GM19238 (cell line): Measurements from ENCODE around the gene ARHGEF26.

ENCODE experiments used
- DNase-seq: peaks from one replicate; pipeline ENCODE4 v3.0.0; 2011; ENCODE audit warnings: low spot score; ENCODE audit not compliant: insufficient read length

ARHGEF26 gene

DNA sequence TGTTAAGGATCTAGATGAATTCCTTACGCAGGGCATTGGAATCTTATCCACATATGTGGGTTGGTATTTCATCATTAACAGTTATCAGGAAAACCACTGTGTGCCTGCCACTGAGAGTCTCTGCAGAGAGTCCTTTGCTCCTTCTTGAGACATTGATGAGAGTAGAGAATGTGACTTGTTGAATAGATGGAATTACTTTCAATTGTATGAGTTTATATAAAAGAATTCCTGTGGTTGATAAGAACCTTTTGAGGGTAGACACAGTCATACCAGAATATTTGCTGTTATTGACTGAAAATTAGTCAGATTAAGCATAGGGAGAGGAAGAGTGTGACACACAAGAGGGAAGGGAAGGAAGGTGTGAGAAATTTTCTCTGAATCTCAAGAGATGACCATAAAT lies 30.8 kb downstream of the ARHGEF26 start:
- no peak for DNase-seq

DNA sequence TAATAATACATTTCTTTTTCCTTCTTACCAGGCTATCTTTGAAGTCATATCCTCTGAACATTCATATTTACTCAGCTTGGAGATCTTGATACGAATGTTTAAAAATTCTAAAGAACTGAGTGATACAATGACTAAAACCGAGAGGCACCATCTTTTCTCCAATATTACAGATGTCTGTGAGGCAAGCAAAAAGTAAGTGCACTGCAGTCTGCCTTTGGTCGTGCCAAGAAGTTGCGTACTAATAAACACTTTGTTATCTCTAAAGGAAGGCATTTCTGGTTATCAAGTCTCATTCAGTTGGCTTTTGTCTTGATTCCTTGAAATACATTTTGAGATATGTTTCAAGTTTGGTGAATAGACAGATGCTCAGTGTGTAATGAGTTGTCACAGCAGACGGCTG lies 31.6 kb downstream of the ARHGEF26 start:
- no peak for DNase-seq

DNA sequence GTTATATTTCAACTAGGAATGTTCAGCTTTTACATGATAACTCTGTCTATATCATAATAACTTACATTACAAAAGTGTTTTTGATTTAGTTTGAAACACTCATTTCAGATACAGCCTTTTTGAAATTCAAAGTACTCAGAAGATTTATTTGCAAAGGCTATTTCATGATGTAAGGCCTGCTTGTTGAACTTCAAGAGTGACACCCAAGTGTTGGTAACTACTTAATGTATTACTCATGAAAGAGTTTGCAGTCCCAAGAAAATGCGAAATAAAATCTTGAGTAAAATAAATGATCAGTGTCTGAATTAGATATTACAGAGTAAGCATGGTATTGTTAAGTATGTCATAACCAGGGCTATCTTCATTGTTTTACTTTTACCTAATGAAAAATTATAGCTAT lies 35.3 kb downstream of the ARHGEF26 start:
- DNase-seq, result no peak

DNA sequence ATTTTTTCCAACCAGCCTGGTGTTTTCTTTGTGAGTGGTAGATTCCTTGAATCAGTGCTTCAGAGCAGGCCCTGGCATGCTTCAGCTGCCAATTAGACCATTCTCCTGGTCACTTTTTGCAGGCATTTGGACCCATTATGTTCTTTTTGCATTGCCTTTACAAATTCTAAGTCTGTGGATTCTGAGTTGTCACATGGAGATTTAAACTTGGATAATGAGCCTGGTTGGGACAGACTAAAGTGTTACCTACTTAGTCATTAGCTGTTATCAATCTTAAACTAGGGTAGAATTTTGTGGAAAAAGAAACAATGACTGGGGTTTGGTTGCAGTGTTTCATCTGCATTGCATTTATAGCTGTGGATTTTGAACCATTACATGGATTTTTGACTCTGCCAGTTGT lies 40.6 kb downstream of the ARHGEF26 start:
- DNase-seq, result no peak

DNA sequence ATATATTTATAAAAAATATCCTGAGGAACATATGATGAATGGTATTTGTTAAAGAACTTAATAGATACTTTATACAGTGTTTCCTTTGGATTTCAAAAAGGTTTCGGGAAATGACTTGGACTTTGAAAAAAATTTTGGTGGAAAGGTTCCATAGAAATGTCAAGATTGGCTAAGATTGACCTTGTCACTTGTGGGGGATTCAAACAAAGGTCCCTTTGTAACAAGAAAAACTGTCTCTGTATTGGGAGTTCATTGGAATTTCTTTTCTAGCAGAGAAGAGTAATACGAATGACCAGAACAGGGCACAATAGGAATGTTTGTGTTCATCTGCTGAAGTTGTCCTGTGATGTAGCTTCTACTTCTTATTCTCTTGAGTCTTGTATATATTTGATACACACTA lies 43.2 kb downstream of the ARHGEF26 start:
- DNase-seq, result no peak

DNA sequence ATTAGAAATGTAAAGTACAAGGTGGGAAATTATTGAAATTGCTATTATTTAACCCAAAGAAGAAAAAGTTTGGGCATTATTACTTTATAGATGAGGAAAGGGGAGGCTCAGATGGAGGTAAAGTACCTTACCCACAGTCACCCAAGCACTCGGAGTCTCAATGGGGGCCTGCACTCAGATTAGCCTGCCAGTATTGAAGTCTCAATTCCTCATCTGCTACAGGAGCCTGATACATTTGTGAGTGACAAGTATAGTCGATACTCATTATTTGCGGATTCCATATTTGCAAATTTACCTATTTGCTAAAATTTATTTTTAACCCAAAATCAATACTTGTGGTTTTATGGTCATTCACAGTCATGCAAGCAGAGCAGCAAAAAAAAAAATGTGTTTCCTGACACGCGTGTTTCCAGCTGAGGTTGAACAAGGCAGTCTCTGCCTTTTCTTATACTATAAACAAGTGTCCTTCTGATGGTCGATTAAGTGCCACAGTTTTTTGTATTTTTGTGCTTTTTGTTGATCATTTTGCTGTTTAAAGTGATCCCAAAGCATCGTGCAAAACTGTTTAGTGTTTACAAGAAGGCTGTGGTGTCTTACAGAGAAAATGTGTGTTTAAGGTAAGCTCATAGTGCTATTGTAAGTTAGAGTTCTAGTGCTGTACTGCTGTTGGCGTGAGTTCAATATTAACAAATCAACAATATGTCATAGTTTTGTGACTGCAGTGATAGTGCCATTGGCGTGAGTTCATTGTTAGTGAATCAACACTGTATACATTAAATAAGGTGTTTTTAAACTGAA lies 48.0 kb downstream of the ARHGEF26 start:
- DNase-seq, result no peak

DNA sequence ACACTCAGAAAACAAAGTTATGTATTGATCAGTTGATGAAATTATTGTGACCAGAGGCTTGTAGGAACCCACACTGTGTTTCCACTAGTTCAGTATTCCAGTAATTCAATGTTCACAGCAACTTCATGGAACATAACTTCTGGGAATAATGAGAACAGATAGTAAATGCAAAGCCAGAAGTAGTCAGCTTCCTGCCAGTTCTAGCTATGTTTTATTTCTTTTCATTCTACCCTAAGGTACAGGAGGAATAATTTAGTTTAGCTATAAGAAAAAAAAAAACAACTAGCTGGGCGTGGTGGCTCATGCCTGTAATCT lies 48.6 kb downstream of the ARHGEF26 start:
- no peak for DNase-seq

DNA sequence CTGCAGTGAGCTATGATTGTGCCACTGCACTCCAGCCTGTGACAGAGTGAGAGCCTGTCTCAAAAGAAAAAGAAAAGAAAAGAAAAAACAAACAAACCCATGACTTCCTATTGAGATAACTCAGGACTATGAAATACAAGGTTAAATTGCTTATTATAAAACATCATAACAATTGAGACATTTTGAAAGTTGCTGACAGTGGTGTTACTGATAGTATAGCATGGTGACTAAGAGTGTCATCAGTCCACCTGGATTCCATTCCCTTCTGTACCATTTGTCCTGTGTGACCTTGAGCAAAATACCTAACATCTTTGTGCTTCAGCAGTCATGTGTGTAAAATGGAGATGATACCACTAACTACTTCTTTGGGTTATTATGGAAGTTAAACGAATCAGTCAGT lies 49.1 kb downstream of the ARHGEF26 start:
- DNase-seq, result no peak

DNA sequence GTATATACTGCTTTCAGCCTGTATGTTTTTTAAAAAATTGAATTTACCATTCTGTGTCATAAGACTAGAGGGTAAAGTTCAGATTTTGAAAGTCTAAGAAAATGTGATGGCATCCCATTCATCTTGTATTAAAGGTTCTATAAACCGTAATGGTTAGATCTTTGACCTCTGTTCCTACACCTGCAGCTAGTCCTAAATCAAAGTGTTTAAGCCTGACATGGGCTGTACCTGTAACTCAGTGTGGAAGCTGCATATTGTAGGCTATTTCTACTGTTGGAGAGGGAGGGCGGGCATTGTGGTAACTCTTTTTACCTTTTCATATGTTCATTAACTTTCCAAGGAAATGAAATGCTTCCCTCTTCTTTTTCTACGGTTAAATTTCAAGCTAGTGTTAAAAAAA lies 53.9 kb downstream of the ARHGEF26 start:
- no peak for DNase-seq

DNA sequence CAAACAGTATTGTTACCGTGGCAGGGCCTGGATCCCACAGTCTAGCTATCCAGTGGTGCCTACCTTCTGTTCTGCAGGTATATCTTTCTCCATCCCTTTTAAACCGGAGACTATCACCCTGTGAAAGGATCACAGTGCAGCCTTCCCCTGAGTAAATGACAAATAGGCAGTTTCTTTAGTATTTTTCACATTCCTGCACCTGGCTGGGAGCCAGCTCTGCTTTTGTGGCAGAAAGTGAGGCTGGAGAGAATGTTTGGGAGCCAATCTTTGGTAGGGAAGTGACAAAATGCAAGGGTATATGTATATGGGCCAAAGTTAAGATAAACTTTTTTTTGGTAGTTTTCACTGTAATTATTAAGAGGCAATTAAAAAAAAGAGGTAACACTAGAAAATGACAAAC lies 54.8 kb downstream of the ARHGEF26 start:
- DNase-seq, result no peak

DNA sequence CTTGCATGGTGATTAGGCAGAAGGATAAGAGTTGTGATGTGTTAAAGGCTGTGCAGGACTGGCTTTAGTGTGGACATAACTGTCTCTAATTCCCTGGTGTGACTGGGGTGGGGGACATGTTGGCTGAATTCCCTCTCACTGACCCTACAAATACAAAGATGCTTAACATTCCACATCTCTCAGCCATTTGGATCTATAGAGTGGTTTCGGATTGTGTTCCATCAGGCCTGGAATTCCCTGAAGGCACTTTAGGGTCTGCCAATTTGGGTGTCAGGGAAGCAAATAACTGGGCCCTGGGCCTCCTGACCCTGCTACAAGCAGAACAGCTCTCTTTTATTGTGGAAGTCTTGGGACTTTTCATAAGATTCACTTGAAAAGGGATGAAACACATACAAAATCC lies 56.2 kb downstream of the ARHGEF26 start:
- DNase-seq, result no peak

DNA sequence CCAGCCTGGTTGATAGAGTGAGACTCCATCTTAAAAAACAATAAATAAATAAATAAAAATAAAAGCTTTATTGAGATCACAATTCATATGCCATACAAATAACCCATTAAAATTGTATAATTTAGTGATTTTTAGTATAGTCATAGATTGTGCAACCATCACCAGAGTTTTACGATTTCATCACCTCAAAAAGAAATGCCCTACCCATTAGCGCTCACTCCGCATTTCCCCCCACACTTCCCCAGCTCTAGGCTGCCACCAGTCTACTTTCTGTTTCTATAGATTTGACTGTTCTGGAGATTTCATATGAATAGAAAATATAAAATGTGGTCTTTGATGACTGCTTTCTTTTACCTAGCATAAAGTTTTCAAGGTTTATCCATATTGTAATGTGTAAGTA lies 57.0 kb downstream of the ARHGEF26 start:
- DNase-seq, result no peak

DNA sequence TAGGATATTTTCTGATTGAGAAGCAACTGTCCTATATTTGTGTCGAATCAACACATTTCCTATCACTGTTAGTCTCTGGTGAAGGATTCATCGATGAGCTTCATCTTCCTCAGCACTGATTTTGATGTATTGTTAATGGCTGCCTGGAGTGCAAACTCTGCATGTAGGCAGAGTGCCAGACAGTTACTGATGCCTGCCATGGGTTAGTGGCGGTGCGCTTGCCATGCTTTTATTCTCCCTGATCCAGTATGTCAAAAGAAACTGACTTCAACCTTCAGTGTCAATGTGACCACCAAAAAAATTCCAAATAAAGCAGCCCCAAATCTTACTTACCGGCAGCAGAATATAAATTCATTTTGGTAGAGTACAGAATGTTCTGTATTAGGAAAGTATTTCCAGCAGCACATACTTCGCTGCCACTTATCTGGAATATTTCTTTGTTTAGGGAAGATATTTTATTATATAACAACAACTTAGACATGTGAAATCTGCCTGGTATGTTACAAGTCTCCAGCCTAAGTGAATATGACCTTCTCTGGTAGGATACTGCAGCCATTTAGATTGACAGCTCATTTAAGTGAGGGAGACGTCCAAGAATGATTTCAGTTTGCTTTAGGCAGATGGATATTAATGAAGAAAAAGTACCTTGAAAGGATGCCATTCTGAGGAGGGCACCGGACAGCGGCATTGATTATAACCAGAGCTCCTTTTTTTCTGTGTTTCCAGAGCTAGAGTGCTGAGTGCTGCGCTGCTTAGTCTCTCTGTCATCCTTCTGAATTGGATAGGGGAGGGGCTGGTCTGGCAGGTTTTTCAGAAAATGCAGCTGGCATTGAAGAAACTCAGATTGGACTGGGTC lies 59.9 kb downstream of the ARHGEF26 start:
- no peak for DNase-seq

DNA sequence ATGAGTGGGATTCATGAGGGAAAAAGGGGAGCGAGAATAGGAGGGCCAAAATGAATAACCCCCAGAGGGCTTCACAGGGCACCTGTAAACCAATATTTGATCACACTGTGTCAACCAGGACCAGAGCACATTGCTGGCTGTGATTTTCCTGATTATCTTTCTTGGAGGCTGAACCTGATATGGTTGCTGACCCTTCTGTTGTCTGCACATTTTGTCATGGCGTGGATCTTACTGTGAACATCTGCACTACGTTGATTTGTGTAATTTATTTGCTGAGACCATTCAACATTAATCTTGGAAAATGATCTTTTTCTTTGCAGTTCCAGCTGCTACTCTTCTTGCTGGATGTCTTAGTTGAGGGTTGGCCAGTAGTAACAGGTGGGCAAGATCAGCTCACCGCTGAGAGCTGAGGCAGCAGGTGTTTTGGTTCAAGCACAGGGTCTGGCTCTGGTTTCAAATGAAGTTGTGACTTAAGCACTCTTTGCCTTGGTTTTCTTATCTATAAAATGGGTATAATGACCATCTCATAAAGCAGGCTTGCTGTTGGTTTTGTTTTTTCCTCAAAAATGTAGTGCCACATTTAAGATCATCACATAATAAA lies 61.2 kb downstream of the ARHGEF26 start:
- no peak for DNase-seq

DNA sequence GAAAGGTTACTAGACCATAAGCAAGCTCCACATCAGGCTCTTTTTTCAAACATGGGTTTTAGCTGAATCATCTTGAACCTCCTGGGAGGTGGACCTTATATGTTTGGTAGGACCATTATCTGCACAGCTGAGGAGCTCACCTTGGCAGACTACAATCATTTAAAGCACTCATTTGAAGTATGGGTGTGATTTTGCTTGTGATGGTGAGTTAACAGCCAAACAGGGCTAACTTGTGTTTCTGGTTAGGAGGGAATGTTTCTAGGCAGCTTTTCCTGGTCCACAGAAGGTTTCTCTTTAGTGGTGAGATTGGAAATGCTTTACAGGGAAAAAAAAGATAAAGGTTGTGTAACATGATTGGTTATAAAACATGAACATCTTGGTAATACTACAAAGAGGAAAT lies 61.8 kb downstream of the ARHGEF26 start:
- DNase-seq, result no peak

DNA sequence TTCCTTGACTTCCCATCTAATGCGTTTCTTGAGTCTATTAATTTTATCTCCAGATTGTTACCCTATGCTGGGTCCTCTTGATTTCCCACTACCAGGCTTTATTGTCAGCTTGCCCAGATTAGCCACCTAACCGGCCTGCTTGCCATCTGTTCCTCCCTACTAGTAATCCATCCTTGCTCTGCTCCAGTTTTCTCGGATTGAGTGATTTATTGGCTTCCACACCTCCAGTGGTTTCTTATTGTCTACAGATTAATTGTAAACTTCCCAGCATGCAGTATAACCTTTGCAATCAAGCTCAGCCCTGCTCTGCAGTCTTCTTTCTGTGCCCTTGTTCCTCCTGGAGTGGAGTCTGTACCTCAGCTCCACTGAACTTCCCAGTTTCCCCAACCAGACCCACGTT lies 63.4 kb downstream of the ARHGEF26 start:
- no peak for DNase-seq

DNA sequence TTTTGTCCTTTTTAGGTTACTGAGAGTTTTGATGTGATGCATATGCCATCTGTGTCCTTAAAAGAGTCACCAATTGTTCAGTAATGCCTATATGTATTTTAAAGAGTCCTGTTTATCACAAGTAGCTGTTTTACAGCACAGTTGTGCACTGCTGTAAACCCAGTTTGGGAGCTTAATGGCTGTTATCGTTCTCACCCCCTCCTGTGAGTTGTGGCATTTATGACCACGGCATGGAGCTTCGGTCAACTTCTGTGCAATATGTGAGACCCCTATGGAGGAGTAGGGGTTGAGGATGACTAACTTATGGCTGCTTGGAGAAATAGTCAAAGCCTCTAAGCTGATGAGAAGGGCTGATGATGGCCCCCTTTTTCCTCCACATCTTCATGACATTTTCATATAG lies 67.2 kb downstream of the ARHGEF26 start:
- DNase-seq, result no peak

DNA sequence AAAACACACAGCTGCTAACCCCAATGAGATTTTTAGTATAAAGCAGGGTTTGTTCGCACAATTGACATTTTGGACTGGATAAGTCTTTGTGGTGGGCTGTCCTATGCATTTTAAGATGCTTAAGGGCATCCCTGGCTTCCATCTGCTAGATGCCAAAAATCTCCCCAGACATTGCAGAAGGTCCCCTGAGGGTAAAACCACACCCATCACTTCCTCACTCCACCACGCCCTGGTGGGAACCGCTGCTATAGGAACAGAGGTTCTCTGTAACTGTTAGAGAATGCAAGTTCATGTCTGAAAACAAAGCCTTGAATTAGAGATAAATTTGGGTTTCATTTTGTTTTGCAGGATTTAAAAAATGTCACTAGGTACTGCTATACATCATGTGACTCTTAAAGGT lies 67.7 kb downstream of the ARHGEF26 start:
- no peak for DNase-seq

DNA sequence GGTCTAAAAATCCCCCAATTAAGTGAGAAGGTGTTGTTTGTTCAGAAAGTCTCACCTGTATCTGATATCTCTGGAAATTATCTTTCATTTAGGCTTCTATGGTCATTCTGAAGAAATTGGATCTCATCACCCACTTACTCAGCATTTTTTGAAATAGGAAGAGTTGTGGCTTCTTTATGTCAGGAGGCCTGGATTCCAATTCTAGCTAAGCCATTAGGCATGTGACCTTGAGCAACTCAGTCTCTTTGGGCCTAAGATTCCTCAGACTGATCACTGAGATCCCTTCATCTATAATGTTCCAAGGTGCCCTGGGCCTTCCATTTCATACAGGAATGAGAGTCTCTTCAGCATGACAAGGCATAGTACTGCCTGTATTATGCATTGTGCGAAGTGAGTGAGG lies 70.3 kb downstream of the ARHGEF26 start:
- DNase-seq, result no peak

DNA sequence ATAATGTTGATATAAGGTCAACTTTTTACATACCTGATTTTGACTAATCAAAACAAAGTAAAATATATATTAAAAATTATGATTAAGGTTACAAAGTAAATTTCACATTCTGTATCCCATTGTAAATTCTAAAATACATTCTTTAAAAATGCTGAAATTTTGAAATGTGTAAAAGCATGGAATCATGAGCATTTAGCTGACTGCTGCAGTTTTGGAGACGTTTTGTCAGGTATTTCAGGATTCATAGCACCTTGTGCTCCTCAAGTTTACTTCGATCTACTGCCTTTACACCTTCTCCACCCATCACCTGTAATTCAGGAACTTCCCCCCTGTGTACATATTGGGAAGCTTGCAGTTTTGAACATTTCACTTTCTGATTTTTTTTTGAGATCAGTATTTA lies 71.0 kb downstream of the ARHGEF26 start:
- DNase-seq, result no peak

DNA sequence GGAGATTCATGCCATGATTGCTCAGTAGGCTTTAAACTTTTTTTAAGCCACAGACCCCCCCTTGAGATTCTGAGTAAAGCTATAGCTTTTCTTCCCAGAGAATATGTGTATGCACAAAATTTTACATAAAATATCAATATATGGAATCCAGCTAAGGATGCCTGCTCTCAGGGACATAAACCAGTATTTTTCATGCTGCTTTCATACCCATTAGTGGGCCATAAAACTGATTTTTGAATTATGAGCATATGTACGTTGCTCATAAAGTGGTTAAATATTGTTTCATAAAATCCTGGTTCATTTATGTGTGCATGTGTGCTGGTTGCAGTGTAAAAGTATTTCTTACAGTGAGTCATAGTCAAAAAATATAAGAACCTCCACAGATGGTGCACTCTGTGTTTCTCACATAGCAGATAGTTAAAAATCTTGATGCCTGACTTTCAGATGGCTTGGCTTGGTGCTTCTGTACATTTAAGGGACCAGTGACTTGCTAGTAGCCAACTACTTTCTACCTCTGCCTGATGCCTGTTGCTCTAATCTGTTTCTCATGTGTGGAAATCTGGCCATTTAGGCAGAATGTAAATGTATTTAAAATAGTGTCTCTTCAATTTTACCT lies 71.9 kb downstream of the ARHGEF26 start:
- no peak for DNase-seq

DNA sequence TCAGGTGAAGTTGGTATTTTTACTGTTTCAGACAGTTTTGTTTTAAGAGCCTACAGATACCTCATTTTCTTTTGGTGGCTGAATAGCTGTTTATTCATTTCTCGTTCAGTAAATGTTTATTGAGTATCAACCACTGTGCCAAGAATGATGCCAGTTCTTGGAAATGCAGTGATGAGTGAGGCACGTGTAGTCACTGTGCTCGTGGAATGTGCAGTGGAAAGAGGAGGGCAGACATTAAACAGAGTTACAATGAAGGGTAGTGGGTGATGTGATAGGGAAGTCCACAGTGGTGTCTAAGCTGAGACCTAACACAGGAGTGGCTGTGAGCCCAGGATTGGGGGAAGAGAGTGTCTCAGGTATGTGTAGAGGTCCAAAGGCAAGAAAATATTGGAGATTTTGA lies 73.7 kb downstream of the ARHGEF26 start:
- no peak for DNase-seq
